K562 (cell line): ENCODE measurements around the gene ZC3H10. TPM values are rescaled to one million over a fixed set of nuclear protein-coding genes. Genes with fewer than 3 reads are reported as not detected.
A peak's percentile ranks its signal among the peaks of the same experiment; 100 is the strongest.

Experiments
- ATAC-seq: fragments of 200-7000 bp; cut with Tn5 transposase; 3 replicates; pipeline ENCODE4 v1.9.1; 2020; ENCODE audit warnings: moderate library complexity
- BruUV-seq: library from RNA; stranded (reverse); fragments of 400-500 nt; replicated peaks from 2 replicates; lab custom pipeline; 2021; lab: Mats Ljungman, UMichigan
- CTCF ChIA-PET: fragments of 300-600 bp; formaldehyde crosslinking; extraction: SDS; loops from one replicate; lab custom pipeline; 2021; ENCODE audit warnings: low intra/inter-chr PET ratio; lab: Yijun Ruan, JAX
- POLR2A ChIA-PET: fragments of 300-600, 350-650 bp; sonication (Branson Sonifier 250); formaldehyde crosslinking; extraction: SDS; loops from one replicate; lab custom pipeline; 2021; ENCODE audit warnings: antibody characterized with exemption, inconsistent platforms; lab: Yijun Ruan, JAX
- DNase-seq, 4 experiments: peaks; one replicate each; pipeline versions ENCODE4 v3.0.0 to v3.0.0-alpha.2; 2011 to 2018; ENCODE audit warnings: low spot score in 3 of 4, mixed read lengths in 3 of 4; ENCODE audit errors: extremely low read depth in 1 of 4
- FAIRE-seq: peaks from 2 replicates; lab custom pipeline; 2011; peaks lifted over from hg19 to GRCh38; lab: Jason Lieb, UNC
- H2AFZ ChIP-seq: 2 replicates; pipeline ENCODE4 v1.6.0; 2011; ENCODE audit warnings: low read depth, low read length, control low read depth, inconsistent platforms
- H3K27ac ChIP-seq: fragments of 200-600 bp; 3 replicates; pipeline ENCODE4 v1.8.0; 2011; ENCODE audit warnings: low read depth, mild to moderate bottlenecking, control low read depth, inconsistent platforms, low read length, moderate library complexity, mixed read lengths; ENCODE audit errors: extremely low read depth
- H3K27me3 ChIP-seq, 2 experiments: fragments of 300-600 bp in 1 of 2; 2 replicates in 1 of 2; 3 replicates in 1 of 2; pipeline versions ENCODE4 v1.6.0 to v1.8.0; 2011; ENCODE audit warnings: inconsistent platforms in 2 of 2, low read length in 2 of 2, mild to moderate bottlenecking in 1 of 2, mixed read lengths in 1 of 2, moderate library complexity in 1 of 2; ENCODE audit not compliant: control insufficient read depth in 2 of 2, insufficient read depth in 2 of 2
- H3K36me3 ChIP-seq: fragments of 300-600 bp; 3 replicates; pipeline ENCODE4 v1.8.0; 2011; ENCODE audit warnings: mild to moderate bottlenecking, low read length, inconsistent platforms; ENCODE audit not compliant: control insufficient read depth, insufficient read depth
- H3K4me1 ChIP-seq, 2 experiments: fragments of 200-600 bp in 1 of 2; replicated peaks in 1 of 2; 2 replicates in 1 of 2; 3 replicates in 1 of 2; pipeline versions ENCODE4 v1.5.1 to v1.8.0; 2011; ENCODE audit warnings: inconsistent platforms in 2 of 2, low read length in 2 of 2, mild to moderate bottlenecking in 1 of 2, mixed read lengths in 1 of 2, moderate library complexity in 1 of 2; ENCODE audit not compliant: control insufficient read depth in 2 of 2, insufficient read depth in 2 of 2
- H3K4me2 ChIP-seq: 2 replicates; pipeline ENCODE4 v1.6.1; 2011; ENCODE audit warnings: low read length, control low read depth, inconsistent platforms, mixed read lengths; ENCODE audit not compliant: insufficient read depth
- H3K4me3 ChIP-seq: fragments of 200-600 bp; sonication (generic), shearing (Covaris generic); 2 replicates; pipeline ENCODE4 v1.5.1; 2016; ENCODE audit warnings: control low read depth, inconsistent platforms
- H3K79me2 ChIP-seq: fragments of 200-600 bp; 3 replicates; pipeline ENCODE4 v1.8.0; 2011; ENCODE audit warnings: low read length, inconsistent platforms; ENCODE audit not compliant: control insufficient read depth, insufficient read depth
- H3K9ac ChIP-seq, 2 experiments: 2 replicates each; pipeline versions ENCODE4 v1.6.0 to v1.6.1; 2011; ENCODE audit warnings: low read depth in 2 of 2, low read length in 2 of 2, control low read depth in 1 of 2, inconsistent platforms in 1 of 2, mild to moderate bottlenecking in 1 of 2, mixed read lengths in 1 of 2; ENCODE audit not compliant: insufficient read depth in 1 of 2
- H3K9me1 ChIP-seq: one replicate; pipeline ENCODE4 v1.6.0; 2011; ENCODE audit warnings: inconsistent platforms, mild to moderate bottlenecking, low read length, moderate library complexity; ENCODE audit not compliant: control insufficient read depth, insufficient read depth
- H3K9me3 ChIP-seq: replicated peaks from 2 replicates; pipeline ENCODE4 v1.5.1; 2011; ENCODE audit warnings: low read depth, low read length, inconsistent platforms; ENCODE audit not compliant: control insufficient read depth, insufficient read depth
- H4K20me1 ChIP-seq: replicated peaks from 2 replicates; pipeline ENCODE4 v1.6.1; 2011; ENCODE audit warnings: low read length, inconsistent platforms, mixed read lengths; ENCODE audit not compliant: control insufficient read depth, insufficient read depth
- NCOA2 ChIP-seq, 2 experiments: fragments of 450-650 bp; IDR thresholded peaks; 2 replicates each; pipeline ENCODE4 v1.6.1; 2018; ENCODE audit warnings: mild to moderate bottlenecking in 2 of 2, moderate library complexity in 1 of 2; ENCODE audit not compliant: partially characterized antibody in 2 of 2
- POLR2G ChIP-seq: fragments of 200-400 bp; formaldehyde crosslinking; IDR thresholded peaks from 2 replicates; pipeline ENCODE4 v1.6.1; 2017; ENCODE audit warnings: low read depth, mild to moderate bottlenecking, antibody characterized with exemption, low read length, moderate library complexity
- RBM15 ChIP-seq: fragments of 200-400 bp; formaldehyde crosslinking; IDR thresholded peaks from 2 replicates; pipeline ENCODE4 v1.6.1; 2018; ENCODE audit warnings: mild to moderate bottlenecking, low read length, moderate library complexity; ENCODE audit not compliant: insufficient read depth
- WGBS: fragments of 100-300 bp; shearing (Covaris generic); methylation state at CpG from one replicate; pipeline ENCODE4 v1.1.6; 2016; ENCODE audit warnings: low coverage, mixed read lengths; ENCODE audit not compliant: insufficient coverage; ENCODE audit errors: missing lambda C conversion rate; 5-methylcytosine and 5-hydroxymethylcytosine counted together
- in situ Hi-C: fragments of 300-500 bp; cut with MboI; formaldehyde crosslinking; loops from 4 replicates; pipeline ENCODE4 v1.15.0; 2018; ENCODE audit warnings: inconsistent platforms, mixed read lengths
- intact Hi-C: fragments of 100-400 bp; cut with micrococcal nuclease; formaldehyde crosslinking; loops from 2 replicates; pipeline ENCODE4 v1.14.2; 2022
- polyA plus RNA-seq, 8 experiments: library from polyadenylated mRNA; depleted of rRNA in 4 of 8; stranded (reverse) in 5 of 8; unstranded in 3 of 8; fragments of >200 nt; fragmentation: Nextera tagmentation in 2 of 8; fragmentation: Illumina TruSeq in 1 of 8; extraction: Ambion mirVana in 2 of 8; extraction: Trizol in 1 of 8; gene quantifications; 2 replicates each; pipeline versions ENCODE4 v1.2.1 to v1.2.3, GENCODE V29; 2011 to 2014; ENCODE audit warnings: inconsistent platforms in 1 of 8, missing spikeins in 1 of 8
- total RNA-seq, 7 experiments: library from RNA; depleted of rRNA in 6 of 7; stranded (reverse); fragments of >200 nt in 6 of 7; fragmentation: Illumina TruSeq in 2 of 7; extraction: Trizol in 2 of 7; gene quantifications; 2 replicates each; pipeline versions ENCODE4 v1.2.1 to v1.2.3, GENCODE V29; 2011 to 2021; ENCODE audit warnings: low replicate concordance in 1 of 7
- TF ChIP-seq, protein P1 (sequence below): fragments of 450-650 bp; IDR thresholded peaks from one replicate; pipeline ENCODE4 v1.6.1; 2018; ENCODE audit warnings: mild to moderate bottlenecking, moderate library complexity; ENCODE audit not compliant: partially characterized antibody

The ZC3H10 gene
- total and polyA plus RNA-seq, 9 of the 15 experiments (the other 6 are each of a cell fraction or from before 2014, with no cell fraction given), result 0.31 to 4.1 (median 1.6) TPM

DNA sequence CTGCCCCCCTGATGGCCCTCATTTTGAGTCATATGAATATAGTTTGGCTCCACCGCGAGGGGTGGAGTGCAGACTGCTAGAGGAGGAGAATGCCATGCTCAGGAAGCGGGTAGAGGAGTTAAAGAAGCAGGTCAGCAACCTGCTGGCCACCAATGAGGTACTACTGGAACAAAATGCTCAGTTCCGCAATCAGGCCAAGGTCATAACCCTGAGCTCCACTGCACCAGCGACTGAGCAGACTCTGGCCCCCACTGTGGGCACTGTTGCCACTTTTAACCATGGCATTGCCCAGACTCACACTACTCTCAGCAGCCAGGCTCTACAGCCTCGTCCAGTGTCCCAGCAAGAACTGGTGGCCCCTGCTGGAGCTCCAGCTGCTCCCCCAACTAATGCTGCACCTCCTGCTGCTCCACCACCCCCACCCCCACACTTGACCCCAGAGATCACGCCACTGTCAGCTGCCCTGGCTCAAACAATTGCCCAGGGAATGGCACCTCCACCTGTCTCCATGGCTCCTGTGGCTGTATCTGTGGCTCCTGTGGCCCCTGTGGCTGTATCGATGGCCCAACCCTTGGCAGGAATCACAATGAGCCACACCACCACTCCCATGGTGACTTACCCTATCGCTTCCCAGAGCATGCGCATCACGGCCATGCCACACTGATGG, 3.3 kb downstream of the ZC3H10 start:
- DNase-seq (no peak), FAIRE-seq (no peak), ATAC-seq (no peak)
- Histone ChIP-seq H3K4me3 (no peak overlapping the region), H3K9me1 (no peaks in the 10 kb centered on the region), H2AFZ (no peak overlapping the region), H3K27ac (no peak overlapping the region), H4K20me1 (no peaks in the 10 kb centered on the region), H3K9me3 (no peaks in the 10 kb centered on the region), H3K9ac (peak overlapping the region in 1 of 2 experiments; percentile 46; a peak in 2 of 4 replicates), H3K79me2 (peaks cover 26% of the 10 kb centered on the region), H3K27me3 (no peaks in the 10 kb centered on the region), H3K4me2 (no peak overlapping the region), H3K36me3 (peaks cover 27% of the 10 kb centered on the region), H3K4me1 (peaks cover 25 to 44% of the 10 kb centered on the region in 2 experiments)
- in situ Hi-C loops, result loop anchor here (10.0 kb wide), 1 partner anchor 343 kb away; the partner anchor contains the start of gene SPRYD4
- TF ChIP-seq, protein P1, sequence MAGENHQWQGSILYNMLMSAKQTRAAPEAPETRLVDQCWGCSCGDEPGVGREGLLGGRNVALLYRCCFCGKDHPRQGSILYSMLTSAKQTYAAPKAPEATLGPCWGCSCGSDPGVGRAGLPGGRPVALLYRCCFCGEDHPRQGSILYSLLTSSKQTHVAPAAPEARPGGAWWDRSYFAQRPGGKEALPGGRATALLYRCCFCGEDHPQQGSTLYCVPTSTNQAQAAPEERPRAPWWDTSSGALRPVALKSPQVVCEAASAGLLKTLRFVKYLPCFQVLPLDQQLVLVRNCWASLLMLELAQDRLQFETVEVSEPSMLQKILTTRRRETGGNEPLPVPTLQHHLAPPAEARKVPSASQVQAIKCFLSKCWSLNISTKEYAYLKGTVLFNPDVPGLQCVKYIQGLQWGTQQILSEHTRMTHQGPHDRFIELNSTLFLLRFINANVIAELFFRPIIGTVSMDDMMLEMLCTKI, result no peak
- peak; percentile 38; the same call in 1 of the 2 replicates for TF ChIP-seq POLR2G
- TF ChIP-seq NCOA2 (IDR thresholded peaks at IDR 0.05; ENCODE audit: partially characterized antibody in 2 of 2), result no peak
- no peak for TF ChIP-seq RBM15
- no TSS peak for BruUV-seq
- WGBS, result 92% methylated on average over 11 of the region's 11 CpGs
- intact Hi-C loops, result no loop called here
- POLR2A ChIA-PET, result interaction anchor here (4.6 to 5.3 kb wide), 2 partner anchors 40 to 68 kb away, joined by 51 to 54 read pairs; partner anchors contain the start of genes MYL6 and SMARCC2
- CTCF ChIA-PET, result interaction anchor here (1.1 kb wide), 1 partner anchor 343 kb away, joined by 3 read pairs; no protein-coding TSS in a partner anchor
